GM19099 (cell line): Measurements from ENCODE around the gene LPCAT3.

Experiments used
- POLR2A ChIP-seq: IDR thresholded peaks from 3 replicates; pipeline ENCODE4 v1.6.1; 2011; ENCODE audit warnings: low read depth; ENCODE audit not compliant: insufficient read length; ENCODE audit errors: extremely low read depth

LPCAT3 gene

GRCh38 chr12:7008864-7009263, 9.4 kb downstream of the LPCAT3 start:
- no peak for TF ChIP-seq POLR2A

GRCh38 chr12:7006639-7007038, 11.6 kb downstream of the LPCAT3 start:
- no peak for TF ChIP-seq POLR2A

DNA sequence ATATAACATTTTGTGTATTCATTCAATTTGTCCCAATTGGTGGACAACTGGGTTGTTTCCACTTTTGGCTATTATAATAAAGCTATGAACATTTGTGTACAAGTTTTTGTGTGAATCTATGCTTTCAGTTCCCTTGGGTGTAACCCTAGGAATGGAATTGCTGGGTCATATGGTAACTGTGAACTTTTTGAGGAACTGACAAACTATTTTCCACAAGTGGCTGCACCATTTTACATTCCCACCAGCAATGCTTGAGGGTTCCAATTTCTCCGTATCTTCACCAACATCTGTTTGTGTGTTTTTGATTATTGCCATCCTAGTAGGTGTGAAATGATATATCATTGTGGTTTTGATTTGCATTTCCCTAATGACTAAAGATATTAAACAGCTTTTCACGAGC, 13.0 kb downstream of the LPCAT3 start:
- TF ChIP-seq POLR2A = no peak

GRCh38 chr12:7004840-7005239, 13.4 kb downstream of the LPCAT3 start:
- TF ChIP-seq POLR2A = no peak

DNA sequence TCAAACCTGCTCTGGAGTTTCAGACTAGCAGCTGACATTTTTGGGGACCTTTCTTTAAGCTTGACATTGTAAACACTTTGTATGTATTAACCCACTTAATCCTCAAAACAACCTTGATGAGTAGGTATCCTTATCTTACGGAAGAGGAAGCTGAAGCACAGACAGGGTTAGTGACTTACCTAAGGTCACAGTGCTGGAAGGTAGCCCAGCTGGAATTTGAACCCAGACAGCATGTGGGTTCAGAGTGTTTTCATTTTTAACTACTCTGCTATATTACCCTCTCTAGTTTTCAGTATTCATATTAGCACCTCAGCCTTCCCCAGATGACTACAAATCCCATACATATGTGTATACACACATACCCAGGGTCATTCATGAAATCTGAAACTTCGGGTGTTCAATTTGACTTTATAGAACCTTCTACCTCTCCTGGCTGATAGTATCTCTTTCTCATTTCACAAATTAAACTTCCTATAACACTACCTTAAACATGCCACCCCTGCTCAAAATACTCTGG, 13.9 kb downstream of the LPCAT3 start:
- no peak for TF ChIP-seq POLR2A

DNA sequence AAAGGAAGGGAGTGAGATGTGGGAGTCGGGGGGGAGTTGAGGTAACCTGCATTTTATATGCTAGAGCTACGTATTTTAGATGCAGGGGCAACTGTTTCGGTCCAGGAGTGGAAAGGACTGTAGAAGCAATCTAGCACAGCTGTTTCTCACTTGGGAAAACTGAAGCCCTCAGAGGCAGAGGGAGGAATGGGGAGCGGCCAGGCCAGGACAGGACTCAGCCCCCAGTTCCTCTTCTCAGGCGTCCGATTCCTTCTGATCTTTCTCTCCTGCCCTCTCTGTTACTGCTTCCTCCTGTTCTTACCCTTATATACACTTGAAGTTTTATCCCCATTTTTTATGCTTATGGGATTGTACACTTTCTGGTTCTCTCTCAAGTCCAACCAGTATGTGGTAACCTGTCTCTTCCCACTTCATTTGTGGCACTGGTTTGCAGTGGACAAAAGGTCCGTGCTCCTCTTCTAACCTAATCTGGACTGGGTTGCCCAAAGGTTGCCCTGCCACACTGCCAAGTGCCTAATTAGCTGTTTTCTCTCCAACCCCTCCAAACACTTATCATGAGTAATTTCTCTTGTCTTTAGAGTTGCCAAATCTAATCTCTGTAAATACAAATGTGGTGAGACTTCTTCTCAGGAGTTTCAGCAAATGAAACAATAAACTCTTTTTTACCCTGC, 16.2 kb downstream of the LPCAT3 start:
- TF ChIP-seq POLR2A = no peak

GRCh38 chr12:6998715-6999451, 19.4 kb downstream of the LPCAT3 start:
- no peak for TF ChIP-seq POLR2A

GRCh38 chr12:6996040-6996441, 22.2 kb downstream of the LPCAT3 start:
- TF ChIP-seq POLR2A = no peak

GRCh38 chr12:6987956-6988553, 30.2 kb downstream of the LPCAT3 start:
- no peak for TF ChIP-seq POLR2A

DNA sequence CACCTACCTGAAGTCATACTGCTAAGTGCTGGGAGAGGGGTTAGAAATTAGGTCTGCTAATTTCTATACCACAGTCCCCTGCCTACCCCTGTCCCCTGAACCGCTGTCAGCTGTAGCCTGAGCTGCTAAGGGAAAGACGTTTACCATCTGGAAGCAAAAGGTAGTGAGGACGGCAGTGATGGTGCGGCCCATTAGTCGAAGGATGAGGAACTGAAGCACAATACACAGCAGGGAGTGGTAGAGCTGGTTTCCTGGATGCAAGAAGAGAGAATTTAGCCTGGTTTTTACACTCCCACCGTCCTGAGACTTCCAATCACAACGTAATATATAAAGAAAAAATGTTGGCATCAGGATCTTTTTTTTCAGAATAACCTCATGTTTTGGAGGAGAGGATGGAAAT, 35.7 kb downstream of the LPCAT3 start:
- no peak for TF ChIP-seq POLR2A

- no peak for TF ChIP-seq POLR2A
Observed at GRCh38 chr12:6981152-6982052, 36.9 kb downstream of the LPCAT3 start.

GRCh38 chr12:6980740-6981139, 37.5 kb downstream of the LPCAT3 start:
- no peak for TF ChIP-seq POLR2A

DNA sequence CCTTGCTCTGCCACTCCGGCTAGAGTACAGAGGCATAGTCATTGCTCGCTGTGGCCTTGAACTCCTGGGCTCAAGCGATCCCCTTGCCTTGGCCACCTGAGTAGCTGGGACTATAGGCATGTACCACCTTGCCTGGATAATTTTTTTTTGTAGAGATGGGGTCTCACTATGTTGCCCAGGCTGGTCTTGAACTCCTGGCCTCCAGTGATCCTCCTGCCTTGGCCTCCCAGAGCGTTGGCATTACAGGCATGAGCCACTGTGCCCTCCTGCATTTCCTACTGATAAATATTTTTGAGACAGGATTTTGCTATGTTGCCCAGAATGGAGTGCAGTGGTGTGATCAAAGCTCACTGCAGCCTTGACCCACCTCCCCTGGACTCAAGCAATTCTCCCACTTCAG, 38.2 kb downstream of the LPCAT3 start:
- TF ChIP-seq POLR2A = no peak

GRCh38 chr12:6979453-6979852, 38.8 kb downstream of the LPCAT3 start:
- TF ChIP-seq POLR2A = peak; percentile 29

DNA sequence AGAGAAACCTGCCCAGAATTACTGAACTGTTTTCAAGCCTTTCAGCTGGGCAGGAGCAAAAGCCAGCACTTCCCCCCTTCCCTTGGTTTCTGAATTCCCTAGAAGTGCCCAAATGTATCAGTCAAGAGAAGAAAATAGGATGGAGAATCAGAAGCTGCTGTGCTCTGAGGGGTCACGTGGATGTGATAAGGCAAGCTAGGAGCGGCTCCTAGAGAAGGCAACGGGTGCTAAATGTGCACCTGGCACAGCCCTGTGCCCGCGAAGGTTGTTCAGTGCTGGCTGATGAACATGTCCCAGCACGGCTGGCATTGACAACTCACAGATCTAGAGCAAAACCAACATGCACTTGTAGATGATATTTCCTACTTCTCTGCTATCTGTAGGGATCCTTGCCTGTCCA, 39.3 kb downstream of the LPCAT3 start:
- no peak for TF ChIP-seq POLR2A
